ENCODE results near the gene PTK7.

Gene PTK7

GRCh38 chr6:43181621-43181941, 105.5 kb downstream of the PTK7 start:
- DNase-seq = no peak

- peak; percentile 20 for DNase-seq
Measured at GRCh38 chr6:43181942-43182860, 106.1 kb downstream of the PTK7 start, which contains the start of gene CUL9. TSS of gene CUL9 (plus strand) at chr6:43182196. CDS start at chr6:43184311, 2,115 bp downstream.

- no peak for DNase-seq
Measured at GRCh38 chr6:43183441-43183840, 107.3 kb downstream of the PTK7 start.

GRCh38 chr6:43184268-43184985, 108.3 kb downstream of the PTK7 start:
- DNase-seq = no peak

- DNase-seq = no peak
Measured at GRCh38 chr6:43185391-43185985, 109.4 kb downstream of the PTK7 start.

- DNase-seq = no peak
Measured at GRCh38 chr6:43186019-43186418, 109.9 kb downstream of the PTK7 start.

- no peak for DNase-seq
Measured at GRCh38 chr6:43186706-43187105, 110.6 kb downstream of the PTK7 start.

- no peak for DNase-seq
Measured at GRCh38 chr6:43187821-43188220, 111.7 kb downstream of the PTK7 start.

GRCh38 chr6:43188426-43188825, 112.3 kb downstream of the PTK7 start:
- DNase-seq = no peak

GRCh38 chr6:43189776-43190304, 113.7 kb downstream of the PTK7 start:
- DNase-seq = no peak

GRCh38 chr6:43192911-43193310, 116.8 kb downstream of the PTK7 start:
- DNase-seq = no peak

GRCh38 chr6:43193929-43194328, 117.8 kb downstream of the PTK7 start:
- DNase-seq = no peak

- DNase-seq = no peak
Measured at GRCh38 chr6:43196337-43196736, 120.2 kb downstream of the PTK7 start.

GRCh38 chr6:43199912-43200311, 123.8 kb downstream of the PTK7 start:
- DNase-seq = no peak

- DNase-seq = no peak
Measured at GRCh38 chr6:43200541-43200940, 124.4 kb downstream of the PTK7 start.

GRCh38 chr6:43202451-43202850, 126.3 kb downstream of the PTK7 start:
- DNase-seq = no peak

- DNase-seq = no peak
Measured at GRCh38 chr6:43203029-43203717, 127.1 kb downstream of the PTK7 start.

GRCh38 chr6:43203718-43204095, 127.6 kb downstream of the PTK7 start:
- DNase-seq = no peak

GRCh38 chr6:43204271-43205105, 128.4 kb downstream of the PTK7 start:
- DNase-seq = no peak

- DNase-seq = no peak
Measured at GRCh38 chr6:43205849-43206248, 129.7 kb downstream of the PTK7 start.

- no peak for DNase-seq
Measured at GRCh38 chr6:43207286-43207685, 131.2 kb downstream of the PTK7 start.
